SW480 (cell line): ENCODE measurements around the gene CDCA5.
"Not testable (repeated sequence)": the region's sequence is repeated elsewhere in the genome, so short reads cannot be mapped to it uniquely, and the experiment has no call there.

Experiments used
- DNase-seq: peaks from one replicate; pipeline ENCODE4 v3.0.0-alpha.2; 2016; ENCODE audit warnings: low spot score

The CDCA5 gene

GRCh38 chr11:65118891-65119669 is 35.2 kb upstream of the CDCA5 start:
- not testable (repeated sequence) for DNase-seq

- no peak for DNase-seq
Observed at GRCh38 chr11:65118097-65118837, 34.4 kb upstream of the CDCA5 start.

- peak; percentile 98 for DNase-seq
Observed at GRCh38 chr11:65117206-65118096, 33.6 kb upstream of the CDCA5 start, which contains the start of gene ZNHIT2. Gene ZNHIT2, minus strand, starts transcription at chr11:65117701. Its CDS starts 48 bp downstream, at chr11:65117653.

GRCh38 chr11:65116370-65117205 is 32.7 kb upstream of the CDCA5 start:
- DNase-seq: peak; percentile 73

- DNase-seq: no peak
Observed at GRCh38 chr11:65115361-65116082, 31.7 kb upstream of the CDCA5 start.

GRCh38 chr11:65114538-65115171 is 30.8 kb upstream of the CDCA5 start:
- DNase-seq: no peak

- DNase-seq: no peak
Observed at GRCh38 chr11:65113839-65114238, 30.0 kb upstream of the CDCA5 start.

- no peak for DNase-seq
Observed at GRCh38 chr11:65113361-65113756, 29.5 kb upstream of the CDCA5 start.

- DNase-seq: peak; percentile 61
Observed at GRCh38 chr11:65112546-65113360, 28.9 kb upstream of the CDCA5 start.

GRCh38 chr11:65111744-65112545 is 28.1 kb upstream of the CDCA5 start, which contains the start of gene TM7SF2:
Gene TM7SF2, plus strand, starts transcription at chr11:65111872. Its CDS starts 144 bp downstream, at chr11:65112016.
- DNase-seq: peak; percentile 95

- no peak for DNase-seq
Observed at GRCh38 chr11:65111159-65111743, 27.4 kb upstream of the CDCA5 start.

GRCh38 chr11:65110354-65110861 is 26.6 kb upstream of the CDCA5 start:
- DNase-seq: peak; percentile 79

GRCh38 chr11:65109231-65110198 is 25.7 kb upstream of the CDCA5 start:
- no peak for DNase-seq

- DNase-seq: no peak
Observed at GRCh38 chr11:65108469-65109123, 24.8 kb upstream of the CDCA5 start.

GRCh38 chr11:65107751-65108468 is 24.1 kb upstream of the CDCA5 start:
- DNase-seq: no peak
